Inflammatory macrophage treated with lipopolysaccharide for 4 hours (primary cell): ENCODE measurements around the gene DCUN1D5.

Experiments used
- DNase-seq: peaks from one replicate; pipeline ENCODE4 v3.0.0-alpha.2; 2020

The DCUN1D5 gene

DNA sequence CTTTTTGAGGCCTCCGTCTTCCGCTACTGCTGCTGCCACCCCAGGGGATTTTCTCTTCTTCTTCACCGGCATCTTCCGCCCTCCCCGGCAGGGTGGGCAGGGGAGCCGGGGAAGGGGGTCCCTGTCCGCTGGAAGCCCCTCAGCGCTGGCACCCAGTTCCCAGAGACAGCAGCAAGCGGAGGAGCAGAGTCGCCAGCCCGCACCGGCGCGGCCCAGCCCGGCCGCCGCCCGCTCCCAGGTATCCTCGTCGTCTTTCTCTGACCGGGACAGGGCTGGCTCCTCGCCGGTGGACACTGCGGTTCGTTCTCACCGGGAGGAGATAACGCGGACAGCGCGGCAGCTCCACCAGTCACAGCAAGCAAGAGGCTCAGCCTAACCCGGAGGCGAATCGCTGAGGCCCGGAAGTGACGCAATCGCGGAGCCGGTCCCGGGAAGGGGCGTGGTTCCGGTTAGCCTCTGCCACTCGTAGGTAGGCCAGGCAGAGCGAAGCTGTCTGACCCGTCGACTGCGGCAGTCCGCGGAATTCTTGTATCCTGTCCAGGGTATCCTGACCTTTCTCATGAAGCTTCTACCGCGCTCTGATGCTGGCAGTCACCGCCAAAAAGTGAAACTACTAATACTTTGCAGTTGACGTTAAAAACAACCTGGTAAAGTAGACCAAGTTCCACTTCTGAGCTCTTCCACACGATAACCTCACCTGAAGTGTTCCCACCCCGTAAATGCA lies at the start of gene DCUN1D5:
Gene DCUN1D5, minus strand, starts transcription at position 360 of the 724 bp plus-strand sequence. Its CDS starts 288 bp downstream, at position 72.
- DNase-seq: peak; percentile 97

DNA sequence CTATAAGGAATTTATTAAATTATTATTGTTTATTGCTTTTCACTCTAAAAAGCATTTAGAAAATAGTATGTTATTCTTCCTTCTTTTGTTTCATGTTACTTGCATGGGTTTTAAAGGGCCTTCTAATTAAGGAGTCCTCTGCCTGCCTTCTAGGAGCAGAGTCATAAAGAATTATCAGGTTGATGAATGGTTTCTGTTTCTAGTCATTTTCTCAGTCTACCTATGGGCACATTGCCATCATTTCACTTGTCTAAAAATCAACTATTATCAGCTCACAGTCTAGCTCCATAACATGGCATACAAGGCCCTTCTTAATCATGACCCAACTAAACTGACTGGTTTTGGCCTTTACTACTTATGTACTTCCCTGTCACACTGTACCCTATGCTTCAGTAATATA lies 33.5 kb upstream of the DCUN1D5 start:
- no peak for DNase-seq

DNA sequence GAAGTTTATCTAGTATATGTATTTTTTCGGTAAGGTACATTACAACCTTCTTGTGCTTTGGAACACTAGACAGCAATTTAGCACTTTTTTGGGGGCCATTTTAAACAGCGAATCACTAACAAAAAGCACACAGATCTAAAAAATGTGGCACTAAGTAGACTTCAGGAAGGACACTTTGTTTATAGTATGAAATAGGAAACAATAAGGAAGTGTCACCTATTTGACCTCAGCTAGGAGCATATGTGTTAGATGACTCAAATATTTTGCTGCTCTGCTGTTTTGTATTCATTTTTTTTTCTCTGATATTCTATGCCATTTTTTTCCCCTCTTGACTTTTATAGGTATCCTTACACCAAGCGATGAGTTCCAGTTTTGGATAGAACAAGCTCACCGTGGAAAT lies 22.9 kb upstream of the DCUN1D5 start:
- no peak for DNase-seq

DNA sequence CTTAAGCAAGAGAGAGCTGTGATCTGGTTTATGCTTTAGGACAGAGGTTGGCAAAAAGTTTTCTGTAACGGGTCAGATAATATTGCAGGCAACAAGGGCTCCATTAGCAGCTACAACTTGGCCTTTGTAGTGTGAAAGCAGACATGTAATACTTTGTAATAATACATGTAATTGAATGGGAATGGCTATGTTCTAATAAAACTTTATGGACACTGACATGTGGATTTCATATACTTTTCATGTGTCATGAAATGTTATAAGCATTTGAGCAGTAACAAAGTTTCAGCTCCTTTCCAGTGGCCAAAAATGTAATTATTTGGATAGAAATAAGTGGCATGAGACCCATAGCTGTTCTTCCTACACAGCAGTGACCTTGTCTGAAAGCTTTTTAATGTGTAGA lies 20.4 kb upstream of the DCUN1D5 start:
- no peak for DNase-seq

DNA sequence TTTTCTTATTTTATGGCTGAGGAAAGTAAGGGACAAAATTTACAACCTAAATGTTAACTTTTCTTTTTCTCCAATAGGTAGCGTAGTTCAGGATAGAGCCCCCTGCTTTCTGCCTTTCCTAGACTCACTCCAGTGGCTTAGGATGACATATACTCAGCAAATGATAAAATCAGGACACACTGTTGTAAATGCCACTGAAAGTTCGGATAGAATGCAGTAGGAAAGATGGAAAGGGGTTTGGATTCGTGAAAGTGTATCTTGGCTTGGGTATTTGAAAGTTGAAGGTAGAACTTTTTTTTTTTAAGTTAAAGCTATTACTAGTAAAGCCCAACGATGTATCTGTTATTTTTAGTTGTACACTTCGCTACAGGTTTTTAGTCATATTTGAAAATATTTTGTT lies 19.4 kb upstream of the DCUN1D5 start:
- DNase-seq: no peak

DNA sequence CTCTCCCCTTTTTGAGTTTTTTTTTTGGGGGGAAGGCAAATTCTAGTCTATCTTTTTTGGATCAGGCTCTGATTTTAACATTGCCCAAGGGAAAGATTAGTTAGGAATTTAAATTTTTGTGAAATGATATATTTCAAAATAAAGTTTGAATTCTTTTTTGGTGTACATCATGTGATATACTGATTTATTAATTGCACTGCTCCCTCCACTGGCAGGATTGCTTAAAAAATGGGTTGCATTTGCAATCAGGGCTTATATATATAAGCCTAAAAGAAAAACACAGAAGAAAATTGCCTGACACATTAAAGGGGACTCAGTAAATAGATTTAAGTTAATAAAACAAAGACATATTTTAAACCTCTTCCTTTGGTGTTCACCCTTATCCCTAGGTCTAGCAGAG lies 18.4 kb upstream of the DCUN1D5 start:
- DNase-seq: peak; percentile 16

DNA sequence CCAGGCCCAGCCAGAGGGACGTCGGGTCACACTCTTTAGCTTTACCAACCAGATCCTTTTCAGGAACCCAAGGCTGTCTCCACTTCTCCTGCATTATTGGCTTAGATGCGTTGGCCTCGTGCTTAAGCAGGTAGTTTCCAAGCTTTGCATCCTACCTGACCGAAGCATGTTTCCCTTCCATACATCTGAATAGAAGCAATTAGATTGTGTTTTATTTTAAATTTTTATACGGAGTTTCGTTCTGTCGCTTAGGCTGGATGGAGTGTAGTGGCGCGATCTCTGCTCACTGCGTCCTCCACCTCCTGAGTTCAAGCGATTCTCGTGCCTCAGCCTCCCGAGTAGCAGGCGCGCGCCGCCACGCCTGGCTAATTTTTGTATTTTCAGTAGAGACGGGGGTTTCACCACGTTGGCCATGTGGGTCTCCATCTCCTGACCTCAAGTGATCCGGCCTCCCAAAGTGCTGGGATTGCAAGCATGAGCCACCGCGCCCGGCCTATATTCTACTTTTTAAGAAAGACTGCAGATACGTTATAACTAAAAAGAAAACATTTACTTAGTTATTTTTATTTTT lies 17.9 kb upstream of the DCUN1D5 start:
- no peak for DNase-seq

DNA sequence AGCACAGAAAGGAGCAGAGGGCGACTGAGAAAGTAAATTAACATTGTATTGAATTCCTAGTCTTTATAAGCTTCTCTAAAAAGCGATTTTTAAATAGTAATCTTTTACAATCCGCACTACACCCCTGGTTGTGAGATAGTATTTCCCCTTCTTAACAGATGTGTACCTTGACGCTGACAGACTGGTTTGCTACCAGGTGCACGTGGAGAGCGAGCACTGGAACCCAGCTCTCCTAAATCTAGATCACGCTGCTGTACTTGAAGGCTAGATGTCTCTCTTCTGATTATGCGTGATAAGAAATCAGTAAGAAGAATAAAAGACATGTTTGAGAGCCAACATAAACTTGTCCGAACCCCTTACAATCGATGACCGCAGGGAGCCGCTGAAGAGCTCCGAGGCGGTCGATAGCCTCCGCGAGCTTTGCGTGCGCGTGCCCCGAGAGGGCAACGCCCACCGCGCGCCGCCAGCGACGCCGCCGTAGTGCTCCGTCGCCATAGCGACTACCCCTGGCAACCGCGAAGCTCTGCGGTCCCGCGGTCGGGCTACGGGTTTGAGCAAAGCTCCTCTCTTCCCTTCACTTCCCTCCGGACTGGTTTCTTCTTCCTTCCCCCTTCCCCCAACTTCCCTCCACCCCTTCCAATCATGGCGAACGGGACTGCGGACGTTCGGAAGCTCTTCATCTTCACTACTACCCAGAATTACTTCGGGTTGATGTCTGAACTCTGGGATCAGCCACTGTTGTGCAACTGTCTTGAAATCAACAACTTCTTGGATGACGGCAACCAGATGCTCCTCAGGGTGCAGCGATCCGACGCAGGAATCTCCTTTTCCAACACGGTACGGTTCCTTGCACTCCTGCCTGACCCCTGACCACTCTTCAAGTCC lies 17.2 kb upstream of the DCUN1D5 start, which contains the start of gene DYNC2H1:
Gene DYNC2H1, plus strand, starts transcription at position 494 of the 885 bp plus-strand sequence. Its CDS starts 149 bp downstream, at position 643.
- DNase-seq: peak; percentile 91

DNA sequence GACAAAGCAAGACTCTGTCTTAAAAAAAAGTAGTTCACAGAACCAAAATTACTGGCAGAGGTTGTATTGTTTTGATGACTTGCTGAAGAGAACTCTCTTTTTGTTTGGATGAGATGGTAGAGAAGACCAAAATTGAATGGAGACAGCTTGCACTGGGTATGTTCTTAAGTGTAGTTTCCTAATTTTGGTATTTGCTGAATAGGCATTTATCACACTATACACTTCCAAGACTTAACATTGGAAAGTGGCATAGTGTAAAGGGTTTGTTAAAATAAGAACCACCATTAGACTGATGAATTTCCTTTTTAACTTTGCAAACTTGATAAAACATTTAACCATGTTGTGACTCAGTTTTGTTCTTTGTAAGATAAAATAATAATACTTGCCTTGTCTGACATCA lies 5.3 kb upstream of the DCUN1D5 start:
- DNase-seq: no peak

DNA sequence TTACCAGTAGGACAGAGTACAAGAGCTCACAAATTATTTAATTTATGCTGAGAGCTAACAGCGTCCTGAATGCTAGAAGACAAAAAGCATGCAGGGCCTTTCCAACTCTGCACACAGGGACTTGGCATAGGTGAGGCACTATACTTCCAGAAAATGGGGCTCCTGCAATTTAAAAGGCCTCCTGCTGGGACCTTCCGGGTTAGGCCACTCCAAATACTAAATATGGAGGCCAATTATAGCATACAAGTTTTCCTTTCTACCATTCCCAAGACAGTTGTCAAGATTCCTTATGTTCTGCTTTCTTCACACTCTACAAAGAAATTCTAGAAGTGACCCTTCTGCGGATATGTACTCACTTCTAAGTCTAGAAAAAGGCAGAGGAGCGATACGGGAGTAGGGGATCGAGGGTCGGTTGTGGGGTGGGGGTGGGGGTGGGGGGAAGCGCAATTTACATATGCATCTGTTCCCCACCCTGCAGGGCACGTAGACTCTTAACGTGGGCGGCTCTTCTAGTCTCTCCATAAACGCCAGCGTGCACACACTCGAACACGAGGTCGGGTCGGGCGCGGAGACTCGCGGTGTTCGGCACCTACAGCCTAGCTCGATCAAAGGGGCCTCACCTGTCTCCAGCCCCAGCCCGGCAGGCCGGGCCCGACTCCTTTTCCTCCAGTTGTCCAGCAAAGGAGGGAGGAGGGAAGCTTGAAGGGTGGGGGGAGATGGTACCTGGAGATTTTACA lies 728 bp downstream of the DCUN1D5 start:
- peak; percentile 57 for DNase-seq

DNA sequence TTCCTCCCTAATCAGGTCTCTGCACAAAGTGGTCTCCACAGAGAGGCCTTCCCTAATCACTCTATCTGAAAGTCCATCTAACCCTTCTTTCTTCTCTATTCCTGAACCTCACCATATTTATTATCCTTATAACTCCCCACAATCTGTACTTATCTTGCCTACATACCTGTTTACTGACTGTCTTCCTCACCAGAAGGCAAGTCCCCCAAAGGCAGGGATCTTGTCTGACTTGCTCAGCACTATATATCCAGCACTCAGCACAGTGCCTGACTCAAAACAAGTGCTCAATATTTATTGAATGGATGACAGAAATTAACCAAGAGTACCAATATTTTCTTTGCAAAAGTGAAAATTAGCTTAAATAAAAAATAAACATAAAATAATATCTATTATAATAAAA lies 5.5 kb downstream of the DCUN1D5 start:
- DNase-seq: no peak

DNA sequence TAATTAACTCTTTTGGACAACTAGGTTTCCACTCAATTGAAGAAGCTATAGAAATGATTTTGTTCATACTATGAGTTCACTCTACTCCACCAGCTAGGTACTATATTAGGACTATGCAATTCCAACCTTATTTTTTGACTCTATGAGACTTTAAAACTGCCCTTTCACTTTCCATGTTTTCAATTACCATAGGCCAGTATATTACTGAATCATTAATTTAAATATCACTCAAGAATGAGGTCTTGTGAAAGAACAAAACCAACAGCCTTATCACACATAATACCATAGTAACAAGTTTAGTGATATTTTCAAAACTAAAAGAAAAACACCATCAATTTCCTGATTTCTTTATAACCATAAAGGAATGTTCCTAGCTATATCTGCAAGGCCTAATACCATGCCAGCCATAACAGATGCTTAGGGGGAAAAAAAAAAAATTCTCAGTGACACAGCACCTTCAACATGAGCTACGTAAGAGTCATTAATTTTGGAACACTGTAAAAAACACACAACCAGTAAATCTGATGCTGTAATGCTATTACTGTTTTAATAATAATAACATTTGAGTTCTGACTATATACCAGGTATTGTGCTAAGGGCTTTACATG lies 6.1 kb downstream of the DCUN1D5 start:
- DNase-seq: no peak

DNA sequence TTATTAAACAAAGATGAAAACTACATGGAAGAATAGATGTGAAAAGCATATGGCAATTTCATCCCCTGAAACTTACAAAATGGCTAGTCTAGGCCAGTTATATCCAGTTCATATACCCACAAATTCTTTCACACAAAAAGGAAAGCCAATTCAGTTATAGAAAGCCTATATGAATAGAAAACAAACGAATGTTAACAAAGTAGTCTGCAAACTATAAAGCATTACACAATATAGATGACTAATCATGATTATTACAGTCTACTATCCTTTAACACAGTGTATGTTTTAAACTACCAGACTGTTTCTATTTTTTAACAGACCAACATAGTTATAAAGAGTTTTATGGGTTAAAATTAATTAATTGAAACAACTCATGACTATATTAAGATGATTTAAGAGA lies 12.1 kb downstream of the DCUN1D5 start:
- peak; percentile 52 for DNase-seq

DNA sequence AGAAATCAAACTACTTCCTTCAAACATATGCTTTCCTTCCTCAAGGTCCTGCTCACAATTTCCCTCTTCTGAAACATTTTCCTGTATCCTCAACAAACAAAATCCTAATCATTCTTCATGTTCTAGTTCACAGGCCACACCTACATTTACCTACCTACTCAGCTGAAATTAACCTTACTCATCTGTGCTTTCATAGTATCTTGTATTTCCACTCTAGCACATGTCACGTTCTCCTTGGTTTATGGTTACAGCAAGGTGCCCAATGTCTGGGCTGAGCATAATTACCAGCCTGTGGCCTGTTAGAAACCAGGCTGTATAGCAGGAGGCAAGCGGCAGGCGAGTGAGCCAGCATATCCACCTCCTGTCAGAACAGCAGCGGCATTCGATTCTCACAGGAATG lies 13.2 kb downstream of the DCUN1D5 start:
- DNase-seq: no peak

DNA sequence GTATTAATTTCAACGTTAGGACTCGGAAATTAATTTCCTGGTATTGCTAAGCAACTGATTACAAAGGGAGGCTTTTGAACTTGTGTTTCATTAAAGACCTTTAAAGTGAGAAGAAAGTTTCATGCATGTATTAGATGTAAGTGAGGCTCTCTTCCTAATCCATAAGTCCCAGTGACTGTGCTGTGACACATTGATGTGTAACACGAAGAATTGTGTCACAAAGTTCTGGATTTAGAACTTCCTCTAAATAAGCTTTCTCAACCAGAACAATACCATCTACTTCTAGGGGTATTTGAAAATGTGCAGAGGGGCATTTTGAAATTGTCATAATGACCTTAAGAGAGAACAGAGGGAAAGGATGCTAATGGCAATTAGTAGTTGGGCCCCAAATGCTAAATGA lies 14.4 kb downstream of the DCUN1D5 start:
- DNase-seq: peak; percentile 79

DNA sequence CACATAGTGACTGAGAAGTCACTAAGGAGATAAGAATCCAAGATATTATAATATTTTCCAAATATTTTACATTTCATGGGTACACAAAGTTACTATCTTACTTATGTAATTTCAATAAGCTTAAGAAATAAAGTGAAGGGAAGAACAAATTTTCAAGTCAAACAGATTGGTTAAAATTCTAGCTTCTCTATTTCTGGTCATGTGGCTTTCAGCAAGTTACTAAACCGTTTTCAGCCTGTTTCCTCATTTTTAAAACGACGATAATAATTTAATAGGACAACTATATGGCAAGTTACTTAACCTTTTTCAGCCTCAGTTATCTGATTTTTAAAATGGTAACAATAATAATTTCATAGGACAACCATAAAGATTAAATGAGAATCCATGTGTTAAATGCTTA lies 15.6 kb downstream of the DCUN1D5 start:
- peak; percentile 38 for DNase-seq

DNA sequence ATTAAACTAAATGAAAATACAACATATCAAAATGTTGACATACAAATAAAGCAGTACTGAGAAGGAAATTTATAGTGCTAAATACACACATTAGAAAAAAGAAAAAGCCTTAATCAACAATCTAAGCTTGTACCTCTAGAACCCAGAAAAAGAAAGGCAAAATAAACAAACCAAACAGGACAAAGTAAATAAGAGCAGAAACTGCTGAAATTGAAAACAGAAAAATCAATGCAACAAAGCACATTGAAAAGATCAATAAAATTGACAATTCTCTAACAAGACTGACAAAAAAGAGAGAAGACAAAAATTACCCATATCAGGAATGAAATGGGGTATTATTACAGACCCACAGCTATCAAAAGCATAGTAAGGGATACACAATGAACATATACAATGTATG lies 21.0 kb downstream of the DCUN1D5 start:
- DNase-seq: no peak

DNA sequence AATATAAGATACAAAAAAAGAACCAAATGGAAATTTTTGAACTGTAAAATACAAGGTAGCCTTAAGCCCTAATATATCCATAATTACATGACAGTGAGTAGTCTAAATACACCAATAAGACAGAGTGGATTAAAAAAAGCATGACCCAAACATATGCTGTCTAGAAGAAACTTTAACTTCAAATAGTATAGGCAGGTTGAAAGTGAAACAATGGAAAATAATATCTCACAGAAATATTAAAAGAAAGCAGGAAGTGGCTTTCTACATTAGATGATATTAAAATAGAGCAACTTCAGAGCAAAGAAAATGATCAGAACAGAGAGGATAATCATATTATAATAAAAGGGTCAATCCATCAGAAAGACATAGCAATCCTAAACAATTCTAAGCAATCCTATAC lies 21.8 kb downstream of the DCUN1D5 start:
- DNase-seq: peak; percentile 29

DNA sequence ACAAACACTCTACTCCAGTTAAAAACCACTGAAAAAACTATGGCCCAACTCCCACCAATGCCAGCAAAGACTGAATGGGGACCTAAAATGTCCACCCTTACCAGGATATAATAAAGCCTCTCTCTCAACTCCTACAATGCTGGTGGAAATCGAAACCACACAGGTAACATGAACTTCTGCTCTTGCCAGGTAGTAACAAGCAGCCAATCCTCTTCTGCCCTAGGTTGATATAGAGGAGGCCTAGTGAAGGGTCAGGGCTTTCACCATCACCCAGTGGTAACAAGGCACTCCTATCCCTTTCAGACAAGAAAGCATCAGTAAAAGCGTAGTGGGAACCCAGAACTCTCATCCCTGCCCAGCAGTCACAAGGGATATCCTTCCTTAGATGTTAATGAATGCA lies 22.6 kb downstream of the DCUN1D5 start:
- DNase-seq: no peak

DNA sequence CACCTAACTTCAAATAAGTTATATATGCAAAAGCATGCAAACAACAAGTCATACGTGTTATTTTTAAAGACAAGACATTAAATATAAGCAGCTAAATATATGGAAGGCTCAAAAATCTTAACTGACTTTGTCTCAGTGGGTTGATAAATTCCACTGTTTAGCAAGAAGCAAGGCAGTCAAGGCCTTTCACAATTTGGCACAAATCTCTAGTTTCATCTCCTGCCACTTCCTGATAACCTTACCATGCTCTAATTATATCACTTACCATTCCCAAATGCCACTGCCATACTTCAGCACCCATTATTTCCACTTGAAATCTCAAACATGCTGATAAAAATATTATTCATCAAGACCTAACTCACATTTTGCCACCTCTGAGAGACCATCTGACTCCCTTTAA lies 24.8 kb downstream of the DCUN1D5 start:
- peak; percentile 58 for DNase-seq

DNA sequence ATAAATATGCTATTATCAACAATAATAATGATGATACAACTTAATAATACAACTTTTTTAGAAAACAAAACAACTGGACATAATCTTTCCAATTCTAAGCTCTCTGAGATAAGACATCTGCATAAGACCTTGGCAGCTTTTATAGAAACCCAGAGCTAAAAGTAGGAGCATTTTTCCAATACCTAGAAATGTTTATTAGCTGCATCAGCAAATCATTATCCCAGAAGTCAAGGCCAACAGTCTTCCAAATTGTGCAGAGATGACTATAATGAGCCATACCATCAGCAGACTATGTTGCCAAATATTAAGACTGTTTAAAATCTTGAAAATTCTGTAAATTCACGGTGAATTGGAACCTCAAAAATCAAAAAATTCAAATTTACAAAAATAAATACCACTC lies 30.3 kb downstream of the DCUN1D5 start:
- DNase-seq: no peak

DNA sequence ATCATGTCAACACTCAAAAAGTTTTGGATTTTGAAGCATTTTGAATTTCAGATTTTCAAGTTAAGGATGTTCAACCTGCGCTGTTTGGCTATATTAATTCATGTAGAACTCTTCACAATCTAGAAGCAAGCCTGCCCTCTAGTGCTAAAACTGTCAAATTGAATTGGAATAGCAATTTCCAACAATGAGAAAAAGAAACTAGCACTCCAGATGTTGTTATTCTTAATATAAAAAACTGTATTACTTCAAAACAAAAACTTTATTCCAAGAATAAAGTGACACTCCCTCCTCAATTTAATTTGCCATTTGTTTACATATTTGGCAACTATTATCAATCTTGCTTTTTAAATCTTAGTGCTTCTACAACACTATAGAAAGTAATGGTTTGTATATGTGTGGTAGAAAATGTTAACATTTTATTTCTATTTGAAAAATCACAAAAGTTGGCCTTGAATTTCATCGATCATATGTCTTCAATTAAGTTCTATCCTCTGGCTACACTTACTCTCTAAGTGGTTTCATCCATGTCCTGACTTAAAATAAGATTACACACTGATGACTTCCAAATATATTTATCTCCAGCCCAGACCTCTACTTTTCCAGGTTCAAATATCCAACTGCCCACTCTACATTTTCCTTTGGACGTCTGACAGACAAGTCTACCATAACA lies 36.6 kb downstream of the DCUN1D5 start:
- peak; percentile 47 for DNase-seq
